HG03175 (cell line): Measurements from ENCODE around the gene DGCR6L.
"Not testable (repeated sequence)": the region's sequence is repeated elsewhere in the genome, so short reads cannot be mapped to it uniquely, and the experiment has no call there.

Experiments used
- ATAC-seq: cut with Tn5 transposase; IDR thresholded peaks from one replicate; pipeline ENCODE4 v1.9.1; 2021; ENCODE audit warnings: mild to moderate bottlenecking, moderate library complexity; ENCODE audit not compliant: unreplicated experiment

DGCR6L gene

DNA sequence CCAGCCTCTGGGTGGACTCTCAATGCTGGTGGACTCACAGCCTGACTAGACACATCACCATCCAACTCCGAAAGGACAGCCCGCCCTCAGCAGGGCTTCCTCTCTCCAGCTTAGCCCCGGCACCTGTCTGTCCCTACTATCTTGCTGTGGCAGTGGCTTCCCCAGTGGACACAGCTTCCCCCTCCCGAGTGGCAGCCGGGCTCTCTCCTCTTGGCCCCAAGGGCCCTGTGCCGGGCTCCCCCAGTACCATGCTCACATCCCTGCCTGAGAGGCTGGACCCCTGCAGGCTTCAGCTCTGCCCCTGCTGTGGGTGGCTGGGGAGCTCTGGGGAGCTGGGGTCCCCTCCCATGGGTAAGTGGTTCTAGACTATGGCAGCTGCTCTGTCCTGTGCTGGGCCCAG, 9.1 kb downstream of the DGCR6L start:
- ATAC-seq = not testable (repeated sequence)

DNA sequence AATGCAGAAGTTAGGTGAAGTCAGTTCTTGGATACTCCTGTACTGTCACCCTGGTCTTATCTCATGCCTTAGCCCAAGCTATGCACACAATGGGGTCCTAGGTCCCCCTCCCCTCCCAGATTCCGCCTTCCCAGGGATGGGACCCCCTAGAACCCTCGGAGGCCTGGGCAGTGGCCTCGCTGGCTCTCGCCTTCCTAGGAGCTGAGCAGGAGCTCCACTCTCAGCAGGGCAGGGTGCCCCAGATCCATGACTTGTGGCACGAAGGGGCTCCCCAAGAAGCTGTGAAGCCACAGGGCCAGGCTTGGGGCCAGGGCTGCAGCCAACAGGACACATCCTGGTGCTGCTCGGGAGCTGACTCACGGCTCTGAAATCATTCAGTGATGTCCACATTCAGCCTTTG, 9.7 kb downstream of the DGCR6L start:
- not testable (repeated sequence) for ATAC-seq

DNA sequence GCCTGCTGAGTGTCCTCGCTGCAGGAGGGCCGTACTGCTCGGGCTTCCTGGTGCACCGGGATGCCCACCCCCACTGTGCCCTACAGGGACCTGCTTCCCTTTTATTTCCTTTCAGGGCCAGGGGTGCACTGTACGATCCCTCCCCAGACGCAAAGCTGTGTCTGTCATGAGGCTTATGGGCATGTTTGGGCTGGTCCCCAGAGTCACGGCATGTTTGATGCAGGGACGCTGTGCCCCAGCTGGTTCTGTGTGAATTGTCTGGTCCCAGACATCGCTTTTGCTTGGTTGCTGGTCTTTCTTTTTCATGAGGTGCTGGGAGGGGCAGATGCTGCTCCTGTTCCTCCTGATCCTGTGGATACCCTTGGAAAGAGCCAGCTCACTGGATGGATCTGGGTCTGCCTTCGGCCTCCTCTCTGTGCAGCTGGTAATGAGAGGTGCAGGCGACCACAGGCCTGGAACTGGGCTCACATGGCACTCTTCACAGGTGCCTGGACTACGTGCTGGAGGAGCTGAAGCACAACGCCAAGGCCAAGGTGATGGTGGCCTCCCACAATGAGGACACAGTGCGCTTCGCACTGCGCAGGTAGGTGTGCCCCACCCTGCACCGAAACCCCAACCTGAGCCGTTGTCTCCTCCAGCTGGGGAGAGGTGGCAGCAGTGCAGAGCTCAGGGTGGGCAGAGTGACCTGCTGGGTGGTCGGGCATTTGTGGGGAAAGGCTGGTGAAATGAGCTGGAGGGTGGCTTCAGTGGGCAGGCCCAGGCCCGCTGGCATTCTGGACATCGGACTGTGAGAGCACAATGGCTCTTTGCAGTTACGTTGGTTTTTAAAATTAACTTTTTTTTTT, 10.8 kb downstream of the DGCR6L start:
- ATAC-seq = not testable (repeated sequence)

DNA sequence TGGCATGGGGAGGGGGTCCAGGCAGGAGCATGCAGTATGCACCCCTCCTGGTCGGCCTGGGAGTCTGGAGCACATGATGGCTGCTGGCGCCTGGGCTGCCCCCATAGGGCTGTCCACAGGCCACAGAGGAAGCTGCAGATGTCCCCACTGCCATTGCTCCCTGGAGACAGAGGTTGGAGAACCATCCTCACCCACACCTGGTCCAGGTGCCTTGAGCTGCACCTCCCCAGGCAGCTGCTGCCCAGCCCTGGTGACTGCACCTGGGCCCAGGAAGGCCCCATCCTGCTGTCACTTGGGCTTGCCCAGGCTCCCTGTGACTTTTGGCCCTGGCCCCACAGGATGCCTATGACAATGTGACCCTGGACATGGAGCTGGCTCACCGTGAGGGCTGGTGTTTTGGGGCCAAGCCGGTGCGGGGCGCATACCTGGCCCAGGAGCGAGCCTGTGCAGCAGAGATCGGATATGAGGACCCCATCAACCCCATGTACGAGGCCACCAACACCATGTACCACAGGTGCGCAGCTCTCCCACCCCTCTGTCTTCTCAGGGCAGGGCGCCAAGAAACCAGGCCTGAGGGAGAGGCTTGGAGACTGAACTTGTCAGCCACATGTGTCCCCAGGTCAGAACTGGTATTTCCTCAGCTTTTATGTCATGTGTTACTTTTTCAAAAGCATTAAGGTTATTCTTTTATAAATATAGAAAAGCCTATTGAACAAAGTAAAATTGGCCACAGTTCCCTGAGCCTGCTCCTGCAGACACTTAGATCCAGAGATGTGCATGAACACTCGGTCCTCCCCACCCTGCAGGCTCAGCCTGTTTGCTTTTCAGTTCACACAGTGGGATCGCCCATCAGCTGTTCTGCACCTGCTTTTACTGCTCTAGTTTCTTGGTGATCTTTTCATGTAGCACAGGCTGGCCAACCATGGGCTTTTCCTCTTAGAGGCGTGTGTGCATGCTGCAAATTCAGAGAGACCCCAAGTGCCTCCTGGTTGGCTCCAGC, 12.1 kb downstream of the DGCR6L start:
- ATAC-seq = not testable (repeated sequence)

DNA sequence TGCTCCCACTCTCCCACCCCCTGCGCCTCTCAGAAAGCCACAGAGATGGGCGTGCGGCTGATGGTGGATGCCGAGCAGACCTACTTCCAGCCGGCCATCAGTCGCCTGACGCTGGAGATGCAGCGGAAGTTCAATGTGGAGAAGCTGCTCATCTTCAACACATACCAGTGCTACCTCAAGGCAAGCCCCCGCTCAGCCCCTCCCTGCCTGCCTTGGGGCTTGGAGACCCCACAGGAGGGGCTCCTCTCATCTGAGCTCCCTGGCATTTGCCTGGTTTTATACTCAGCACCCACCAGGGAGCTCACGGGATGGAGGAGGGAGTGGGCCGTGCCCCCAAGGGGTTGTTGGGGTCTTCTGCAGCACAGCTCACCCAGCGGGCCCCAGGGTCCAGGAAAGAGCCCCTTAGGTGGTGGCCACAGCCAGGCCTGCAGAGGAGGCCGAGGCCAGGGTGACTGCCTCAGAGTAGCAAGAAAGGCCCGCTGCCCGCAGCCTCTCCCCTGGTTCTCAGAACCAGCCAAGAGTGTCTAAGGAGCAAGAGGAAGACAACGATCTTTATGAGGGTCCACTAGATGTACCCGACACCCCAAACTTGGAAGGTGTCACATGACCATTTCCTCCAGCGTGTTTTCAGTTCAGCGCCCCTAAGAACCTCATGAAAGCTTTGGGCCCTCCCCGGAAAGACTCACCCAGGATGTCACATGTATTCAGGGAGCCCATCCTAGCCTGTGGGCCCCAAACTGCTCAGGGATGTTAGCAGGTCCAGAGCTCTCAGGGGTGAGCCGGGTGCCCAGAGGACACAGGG, 13.0 kb downstream of the DGCR6L start:
- ATAC-seq = not testable (repeated sequence)

DNA sequence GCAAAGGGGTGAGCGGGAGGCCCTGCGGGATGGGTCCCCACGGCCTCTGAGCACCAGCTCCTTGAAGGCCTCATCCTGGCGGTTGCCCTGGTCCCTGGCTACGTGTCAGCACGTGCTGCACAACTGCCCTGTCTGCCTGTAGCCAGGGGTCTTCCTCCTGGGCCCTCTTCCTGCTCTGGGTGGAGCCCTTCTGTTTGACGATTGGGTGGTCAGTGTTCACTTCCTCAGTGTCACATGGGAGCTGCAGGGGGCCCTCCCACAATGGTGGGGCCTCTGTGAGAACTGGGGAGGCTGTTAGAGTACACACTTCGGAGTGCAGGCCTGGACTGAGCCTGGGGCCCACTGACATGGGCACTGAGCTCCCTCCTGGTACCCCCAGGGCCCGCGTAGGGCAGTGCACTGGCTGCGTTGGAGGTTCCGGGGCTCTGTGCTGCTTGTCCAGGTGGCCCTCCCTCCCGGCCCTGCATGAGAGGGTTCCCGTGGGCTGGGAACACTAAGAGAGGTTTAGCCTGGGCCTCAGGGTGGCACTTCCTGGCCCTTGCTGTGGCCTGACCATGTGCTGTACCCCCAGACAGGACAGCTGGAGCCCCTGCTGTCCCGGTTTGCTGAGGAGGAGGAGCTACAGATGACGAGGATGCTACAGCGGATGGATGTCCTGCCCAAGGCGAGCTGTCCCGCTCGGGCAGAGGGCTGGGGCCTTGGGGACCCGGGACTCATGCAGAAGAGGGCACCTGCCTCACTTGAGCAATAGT, 13.8 kb downstream of the DGCR6L start:
- ATAC-seq = no peak

DNA sequence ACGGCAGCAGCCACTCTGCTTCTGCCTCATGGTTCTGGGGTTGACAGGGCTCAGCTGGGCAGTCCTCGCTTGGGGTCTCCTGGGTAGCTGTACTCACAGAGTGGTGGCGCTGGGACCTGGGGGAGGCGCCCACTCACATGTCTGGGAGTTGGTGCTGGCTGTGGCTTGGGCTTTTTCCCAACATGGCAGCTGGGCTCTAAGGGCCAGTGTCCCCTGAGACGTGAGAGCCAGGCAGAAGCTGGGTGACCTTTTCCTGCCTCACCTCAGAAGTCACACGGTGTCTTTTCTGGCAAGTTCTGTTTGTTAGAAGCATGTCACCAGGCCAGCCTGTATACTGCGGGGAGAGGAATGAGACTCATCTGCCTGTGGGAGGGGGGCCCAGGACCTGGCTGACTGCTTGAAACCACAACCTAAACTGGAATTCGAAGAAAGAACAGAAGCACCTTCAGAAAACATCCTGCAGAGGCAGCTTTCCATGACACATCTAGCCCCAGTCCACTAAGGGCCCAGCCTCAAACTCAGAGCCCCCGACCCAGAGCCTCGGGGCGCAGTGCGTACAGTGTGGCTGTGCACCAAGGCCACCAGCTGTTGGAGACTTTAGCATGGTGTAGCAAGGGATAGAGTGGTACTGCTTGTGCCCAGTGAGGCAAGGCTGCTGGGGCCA, 14.5 kb downstream of the DGCR6L start:
- not testable (repeated sequence) for ATAC-seq

DNA sequence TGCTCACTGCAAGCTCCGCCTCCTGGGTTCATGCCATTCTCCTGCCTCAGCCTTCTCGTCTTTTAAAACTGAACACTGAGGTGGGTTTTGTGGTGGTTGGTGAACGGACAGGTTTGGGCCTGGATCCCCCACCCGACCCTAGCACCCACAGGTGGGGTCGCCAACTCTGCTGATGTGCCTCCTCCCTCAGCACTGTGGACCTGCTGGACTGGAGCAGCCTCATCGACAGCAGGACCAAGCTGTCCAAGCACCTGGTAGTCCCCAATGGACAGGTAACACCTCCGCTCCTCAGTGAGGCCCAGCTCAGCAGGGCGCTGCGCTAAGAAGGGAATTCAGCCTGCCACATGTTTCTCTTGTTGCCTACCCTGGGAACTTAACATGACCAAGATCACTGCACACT, 15.2 kb downstream of the DGCR6L start:
- no peak for ATAC-seq

DNA sequence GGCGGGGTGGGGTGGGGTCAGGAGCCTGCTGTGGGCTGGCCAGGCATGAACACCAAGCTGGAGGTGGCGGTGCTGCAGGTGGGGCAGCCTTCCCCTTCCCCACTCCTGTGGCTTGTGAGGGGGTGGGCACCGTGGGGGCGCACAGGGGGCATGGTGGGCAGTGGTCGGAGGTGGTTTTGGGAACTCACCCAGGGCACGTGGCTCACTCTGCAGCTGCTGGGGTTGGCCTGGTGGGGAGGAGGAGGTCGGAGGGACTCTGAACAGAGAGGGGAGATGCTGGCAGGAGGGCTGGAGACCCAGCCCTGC, 16.7 kb downstream of the DGCR6L start:
- ATAC-seq = not testable (repeated sequence)

DNA sequence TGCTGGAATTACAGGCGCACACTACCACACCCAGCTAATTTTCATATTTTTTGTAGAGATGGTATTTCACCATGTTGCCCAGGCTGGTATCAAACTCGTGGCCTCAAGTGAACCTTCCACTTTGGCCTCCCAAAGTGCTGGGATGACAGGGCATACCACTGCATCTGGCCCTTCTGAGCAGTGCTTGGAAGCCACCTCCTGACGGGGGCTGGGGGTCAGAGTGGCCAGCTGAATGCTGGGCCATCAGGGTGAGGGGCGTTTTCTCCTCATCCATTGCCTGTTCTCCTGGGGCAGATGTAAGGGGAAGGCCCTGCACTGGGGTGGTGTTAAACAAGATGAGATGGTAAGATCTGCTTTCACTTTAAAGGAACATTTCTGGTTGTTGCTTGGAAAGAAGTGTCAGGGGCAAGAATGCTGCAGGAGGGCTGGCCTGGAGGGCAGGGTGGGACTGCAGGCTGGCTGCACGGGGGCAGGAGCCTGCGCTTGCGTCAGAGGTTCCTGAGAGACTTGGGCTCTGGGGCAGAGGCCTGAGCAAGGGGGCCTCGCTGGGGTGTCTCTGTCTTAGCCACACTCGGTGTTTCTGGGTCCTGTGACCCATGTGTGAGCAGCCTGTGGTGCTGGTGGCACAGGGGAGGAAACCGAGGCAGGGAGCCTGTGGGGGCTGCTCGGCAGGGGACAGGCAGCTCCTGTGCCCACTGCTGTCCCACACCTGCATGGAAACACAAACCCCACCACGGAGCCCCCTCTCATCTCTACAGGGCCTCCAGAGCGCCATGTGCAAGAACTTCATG, 17.2 kb downstream of the DGCR6L start:
- no peak for ATAC-seq

DNA sequence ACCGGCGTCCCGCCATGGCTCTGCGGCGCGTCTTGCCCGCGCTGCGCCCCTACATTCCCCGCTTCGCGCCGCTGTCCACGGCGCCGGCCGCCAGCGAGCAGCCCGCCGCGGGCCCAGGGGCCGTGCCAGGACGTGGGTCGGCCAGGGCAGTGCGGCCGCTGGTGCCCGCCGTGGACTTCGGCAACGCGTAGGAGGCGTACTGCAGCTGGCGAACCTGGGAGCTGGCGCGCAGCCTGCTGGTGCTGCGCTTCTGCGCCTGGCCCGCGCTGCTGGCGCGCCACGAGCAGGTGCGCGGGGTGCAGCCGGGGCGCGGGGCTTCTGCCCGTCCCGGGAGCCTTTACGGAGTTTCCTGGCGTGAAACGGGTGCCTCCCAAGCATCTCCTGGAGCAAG, 20.1 kb downstream of the DGCR6L start:
- ATAC-seq = peak; percentile 11

DNA sequence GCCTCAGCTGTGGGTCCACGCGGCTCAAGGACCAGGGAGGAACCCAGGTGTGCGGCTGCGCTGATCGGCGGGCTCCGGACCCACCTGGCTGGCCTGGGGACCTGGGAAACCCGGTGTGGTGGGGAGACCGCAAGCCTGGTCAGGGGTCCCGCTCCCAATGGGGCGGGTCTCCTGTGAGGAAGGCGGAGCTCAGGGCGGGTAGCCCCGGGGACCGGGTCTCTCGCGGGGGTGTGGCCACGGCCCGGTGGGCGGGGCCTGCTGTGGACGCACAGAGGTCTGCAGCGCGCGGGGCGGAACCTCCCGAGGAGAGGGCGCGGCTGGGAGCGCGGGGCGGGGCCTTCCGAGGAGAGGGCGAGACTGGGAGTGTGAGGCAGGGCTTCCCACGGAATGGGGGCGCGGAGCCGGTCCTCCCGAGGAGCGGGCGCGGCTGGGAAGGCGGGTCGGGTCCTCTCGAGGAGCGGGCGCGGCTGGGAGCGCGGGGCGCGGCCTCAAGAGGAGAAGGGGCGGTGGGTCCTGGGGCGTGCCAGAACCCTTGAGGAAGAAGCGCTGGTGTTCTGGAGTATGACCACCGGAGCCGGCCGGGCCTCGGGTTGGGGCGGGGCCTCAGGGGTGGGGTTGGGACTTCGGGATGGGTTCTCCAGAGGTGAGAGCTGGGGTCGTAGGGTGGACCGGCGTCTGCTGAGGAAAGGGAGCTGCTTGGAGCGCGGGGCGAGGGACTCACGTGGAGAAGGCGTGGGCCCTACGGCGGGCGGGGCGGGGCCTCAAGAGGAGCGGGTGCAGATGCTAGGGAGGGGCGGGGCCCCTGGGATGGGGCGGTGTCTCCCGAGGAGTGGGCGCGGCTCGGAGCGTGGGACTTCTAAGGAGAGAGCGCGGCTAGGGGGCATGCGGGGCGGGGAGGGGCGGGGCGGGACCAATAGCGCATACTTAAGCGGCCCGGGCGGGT, 20.8 kb downstream of the DGCR6L start:
- ATAC-seq = peak; percentile 56

DNA sequence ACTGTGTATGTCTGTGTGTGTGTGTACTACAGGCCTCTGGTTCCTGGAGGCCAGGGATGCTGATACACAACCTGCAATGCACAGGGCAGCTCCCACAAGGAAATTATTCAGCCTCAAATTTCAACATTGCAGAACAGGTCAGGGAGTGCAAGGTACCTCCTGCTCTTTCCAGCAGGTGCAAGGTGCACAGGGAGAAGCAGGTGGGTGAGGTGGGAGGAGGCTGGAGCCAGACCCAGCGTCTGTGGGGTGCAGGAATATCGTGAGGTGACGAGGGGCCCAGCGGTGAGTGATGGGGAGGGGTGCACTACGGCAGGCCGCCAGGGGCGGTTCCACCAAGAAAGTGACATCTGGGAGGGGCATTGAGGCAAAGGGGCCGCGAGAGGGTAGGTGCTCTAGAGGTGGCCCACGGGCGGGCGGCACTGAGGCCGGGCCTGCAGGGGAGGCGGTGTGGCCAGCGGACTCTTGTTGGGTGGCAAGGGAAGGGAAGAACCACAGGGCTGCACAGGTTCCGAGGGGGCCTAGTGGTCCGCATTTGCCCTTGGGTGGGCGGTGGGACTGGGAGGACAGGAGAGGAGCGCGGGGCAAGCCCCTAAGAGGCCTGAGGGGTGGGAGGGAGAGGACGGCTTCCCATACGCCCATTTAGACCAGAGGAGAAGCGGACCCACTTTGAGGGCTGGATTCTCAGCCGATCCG, 21.6 kb downstream of the DGCR6L start:
- no peak for ATAC-seq

DNA sequence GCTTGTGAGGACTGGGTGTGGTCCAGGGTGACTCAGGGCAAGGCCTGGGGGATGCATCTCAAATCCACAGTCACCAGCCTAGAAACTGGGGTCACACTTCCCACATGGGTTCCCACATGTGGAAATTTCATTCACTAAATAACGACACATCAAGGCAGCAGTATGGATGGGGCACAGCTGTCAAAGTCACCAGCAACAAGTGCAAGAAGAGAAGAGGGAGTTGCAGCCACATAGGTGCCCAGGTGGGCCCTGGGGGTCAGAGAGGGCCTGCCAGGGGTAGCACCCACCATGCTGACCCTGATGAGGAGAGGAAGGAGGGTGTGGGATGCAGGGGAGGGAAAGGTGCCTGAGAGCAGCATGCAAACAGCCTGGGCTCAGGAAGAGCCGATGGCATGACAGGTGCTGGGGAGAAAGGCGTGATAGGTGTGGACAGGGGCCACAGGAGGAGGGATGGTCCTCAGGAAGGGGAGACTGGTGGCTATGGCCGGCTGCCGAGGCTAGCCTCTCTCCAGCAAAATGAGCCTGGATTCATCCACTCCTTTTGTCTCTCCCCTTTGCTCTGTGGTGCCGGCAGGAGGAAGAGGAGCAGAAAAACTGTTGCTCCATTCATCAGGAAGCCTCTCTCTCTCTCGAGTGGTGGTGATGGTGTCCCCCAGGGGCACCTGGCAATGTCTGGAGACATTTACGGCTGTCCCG, 22.3 kb downstream of the DGCR6L start:
- ATAC-seq = no peak

DNA sequence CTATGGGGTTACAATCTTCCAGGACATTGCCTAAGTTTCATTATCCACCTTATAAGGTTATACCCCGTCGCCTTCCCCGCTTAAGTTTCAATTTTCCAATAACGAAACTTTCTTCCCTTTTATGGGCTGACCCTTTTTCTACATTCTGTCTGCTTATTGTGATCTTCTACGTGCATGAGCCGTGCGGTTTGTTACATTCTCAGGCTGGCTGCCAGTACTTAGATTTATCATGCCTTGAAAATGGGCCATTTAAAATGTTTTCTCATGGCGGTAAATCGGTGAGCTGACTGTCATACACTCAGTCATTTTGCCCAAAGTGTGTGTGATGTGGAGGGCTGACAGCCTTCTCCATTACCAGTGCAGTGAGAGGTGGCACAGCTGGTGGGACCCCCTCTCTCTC, 23.3 kb downstream of the DGCR6L start:
- no peak for ATAC-seq

DNA sequence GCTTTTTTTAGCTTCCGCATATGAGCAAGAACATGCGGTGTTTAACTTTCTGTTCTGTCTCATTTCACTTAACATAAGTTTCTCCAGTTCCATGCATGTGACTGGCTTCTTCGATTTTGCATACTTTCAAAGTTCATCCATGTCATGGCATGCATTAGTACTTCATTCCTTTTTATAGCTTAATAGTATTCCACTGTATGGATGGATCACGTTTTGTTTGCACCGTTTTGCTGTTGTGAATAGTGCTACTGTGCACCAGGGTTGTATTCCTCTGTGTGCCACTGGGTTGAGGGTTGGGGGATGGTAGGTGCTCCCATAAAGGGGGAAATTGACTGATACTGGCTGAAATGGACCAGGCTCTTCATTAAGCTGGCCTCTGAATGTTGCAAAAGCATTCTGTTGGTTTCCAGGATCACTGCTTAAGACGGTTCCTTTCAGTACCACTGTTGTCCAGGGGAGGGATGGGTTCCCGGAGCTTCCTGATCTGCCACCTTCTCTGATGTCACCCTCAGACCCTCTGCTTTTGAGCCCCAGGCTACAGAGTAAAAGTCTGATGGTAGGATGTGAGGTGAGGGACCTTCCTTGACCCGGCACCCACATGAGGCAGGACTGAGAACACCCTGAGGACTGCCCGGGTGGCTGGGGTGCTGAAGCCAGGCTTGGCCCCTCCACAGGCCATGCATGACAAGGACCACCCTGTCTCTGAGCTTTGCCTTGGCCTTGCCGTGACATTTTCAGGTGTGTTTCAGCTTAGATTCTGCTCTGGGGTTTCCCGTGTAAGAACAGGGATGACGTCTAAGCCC, 24.4 kb downstream of the DGCR6L start:
- ATAC-seq = no peak
